Adrenal gland (tissue), 12 donors: ENCODE measurements around the gene MMP20. TPM values are rescaled to one million over a fixed set of nuclear protein-coding genes. Genes with fewer than 3 reads are reported as not detected.

ENCODE experiments used
- DNase-seq, 7 donors: peaks; one replicate each; pipeline ENCODE4 v3.0.0-alpha.2; 2019 to 2020
- H3K27ac ChIP-seq, 5 donors: fragments of 200-600 bp; sonication (generic) in 4 of 5; 1 replicate in 3 of 5; 2 replicates in 2 of 5; pipeline versions ENCODE4 v1.5.1 to v1.8.0; 2016 to 2020; ENCODE audit warnings: mild to moderate bottlenecking in 1 of 5
- H3K27me3 ChIP-seq: fragments of 200-600 bp; 2 replicates; pipeline ENCODE4 v1.8.0; 2021
- H3K36me3 ChIP-seq, 2 donors: fragments of 200-600 bp; replicated peaks in 1 of 2; 1 replicate in 1 of 2; 2 replicates in 1 of 2; pipeline versions ENCODE4 v1.5.1 to v1.8.0; 2018 to 2022
- H3K4me1 ChIP-seq, 2 donors: fragments of 200-600 bp; replicated peaks in 1 of 2; 1 replicate in 1 of 2; 2 replicates in 1 of 2; pipeline versions ENCODE4 v1.5.1 to v1.8.0; 2018 to 2021
- H3K4me3 ChIP-seq, 4 donors: fragments of 200-600 bp; sonication (generic) in 3 of 4; one replicate each; pipeline ENCODE4 v1.5.1; 2016 to 2018
- H3K9me3 ChIP-seq, 3 donors: fragments of 200-600 bp; sonication (generic) in 1 of 3; replicated peaks in 1 of 3; 1 replicate in 2 of 3; 2 replicates in 1 of 3; pipeline versions ENCODE4 v1.5.1 to v1.8.0; 2016 to 2021
- CTCF ChIP-seq, 6 experiments: fragments of 450-650 bp in 4 of 6; fragments of 200-600 bp in 2 of 6; sonication (generic) in 1 of 6; IDR thresholded peaks; 1 replicate in 5 of 6; 2 replicates in 1 of 6; pipeline versions ENCODE4 v1.5.1 to v1.8.0; 2016 to 2021; ENCODE audit warnings: antibody characterized with exemption in 6 of 6, mild to moderate bottlenecking in 2 of 6, moderate library complexity in 1 of 6
- POLR2A ChIP-seq, 2 donors: fragments of 450-650 bp; IDR thresholded peaks; one replicate each; pipeline ENCODE4 v1.6.1; 2017; ENCODE audit warnings: antibody characterized with exemption in 2 of 2, mild to moderate bottlenecking in 2 of 2, moderate library complexity in 1 of 2
- WGBS, 4 donors: extraction: QIAGEN DNeasy Blood & Tissue Kit in 2 of 4; methylation state at CpG; one replicate each; pipeline versions ENCODE4 v1.1.5 to v1.1.7; 2013 to 2017; 5-methylcytosine and 5-hydroxymethylcytosine counted together
- intact Hi-C, 2 donors: fragments of 100-400 bp; cut with DNase I; formaldehyde crosslinking; loops; one replicate each; pipeline versions ENCODE4 v1.14.1 to v1.15.0; 2022 to 2023
- polyA plus RNA-seq, 3 donors: library from polyadenylated mRNA; stranded (reverse); fragments of 200-250 nt in 2 of 3; fragments of 350-450 nt in 1 of 3; fragmentation: Illumina TruSeq in 1 of 3; extraction: RNeasy Lipid Tissue Mini Kit (QIAGEN cat#74804) in 1 of 3; gene quantifications; one replicate each; pipeline ENCODE4 v1.2.3, GENCODE V29; 2013 to 2014
- total RNA-seq, 9 donors: library from RNA; depleted of rRNA in 4 of 9; stranded (reverse); fragments of >200 nt in 4 of 9; fragments of 120-200 nt in 1 of 9; fragmentation: NEBNext Ultra II Directional in 1 of 9; extraction: Animal tissue kit (Norgen Biotek cat#: 25700) in 1 of 9; gene quantifications; one replicate each; pipeline versions ENCODE4 v1.1.0 to v1.2.4, GENCODE V29; 2013 to 2023
- donor health status: healthy with polysubstance abuse.
- donor health status: Bipolar disorder and iron deficiency.
- donor health status: DM: yes; HTN: yes; CAD: no.
- donor health status: DM: no; HTN: no; CAD: no.
- donor health status: DM: no; HTN: no; CAD: no.
- donor health status: DM: yes; HTN: yes; CAD: no.

Gene MMP20
- total and polyA plus RNA-seq, 12 donors = not detected

GRCh38 chr11:102577723-102578122 lies 47.4 kb downstream of the MMP20 start:
- no peak for TF ChIP-seq CTCF (IDR thresholded peaks at IDR 0.05)
- no peak for TF ChIP-seq POLR2A (IDR thresholded peaks at IDR 0.05)
- H3K4me3 ChIP-seq = no peak overlapping the region
- no peaks in the 10 kb centered on the region for H3K36me3 ChIP-seq
- DNase-seq = no peak
- 77 to 84% (median 81%) methylated on average over 2 of the region's 2 CpGs for WGBS, 4 donors
- H3K9me3 ChIP-seq = no peaks in the 10 kb centered on the region
- H3K27ac ChIP-seq = no peak overlapping the region
- H3K4me1 ChIP-seq = no peaks in the 10 kb centered on the region
- intact Hi-C loops = no loop called here
- no peaks in the 10 kb centered on the region for H3K27me3 ChIP-seq

- Histone ChIP-seq H3K27me3 (no peaks in the 10 kb centered on the region), H3K4me1 (no peaks in the 10 kb centered on the region), H3K4me3 (no peak overlapping the region), H3K36me3 (no peaks in the 10 kb centered on the region), H3K9me3 (no peaks in the 10 kb centered on the region), H3K27ac (no peak overlapping the region)
- intact Hi-C loops = no loop called here
- no peak for TF ChIP-seq POLR2A (IDR thresholded peaks at IDR 0.05)
- no peak for TF ChIP-seq CTCF (IDR thresholded peaks at IDR 0.05)
- no peak for DNase-seq
Observed at GRCh38 chr11:102577182-102577581, 48.0 kb downstream of the MMP20 start.

GRCh38 chr11:102576350-102576749 lies 48.8 kb downstream of the MMP20 start:
- DNase-seq = no peak
- intact Hi-C loops = no loop called here
- Histone ChIP-seq H3K4me1 (no peaks in the 10 kb centered on the region), H3K4me3 (no peak overlapping the region), H3K27ac (no peak overlapping the region), H3K9me3 (no peaks in the 10 kb centered on the region), H3K36me3 (no peaks in the 10 kb centered on the region), H3K27me3 (no peaks in the 10 kb centered on the region)
- TF ChIP-seq CTCF (IDR thresholded peaks at IDR 0.05) (no peak), POLR2A (IDR thresholded peaks at IDR 0.05) (no peak)
- WGBS, 4 donors = 68 to 81% (median 70%) methylated on average over 3 of the region's 3 CpGs

- no peak for DNase-seq
- no peaks in the 10 kb centered on the region for H3K4me1 ChIP-seq
- no peak overlapping the region for H3K4me3 ChIP-seq
- no peaks in the 10 kb centered on the region for H3K36me3 ChIP-seq
- TF ChIP-seq CTCF (IDR thresholded peaks at IDR 0.05) (no peak), POLR2A (IDR thresholded peaks at IDR 0.05) (no peak)
- intact Hi-C loops = no loop called here
- no peaks in the 10 kb centered on the region for H3K27me3 ChIP-seq
- H3K27ac ChIP-seq = no peak overlapping the region
- no peaks in the 10 kb centered on the region for H3K9me3 ChIP-seq
- 71 to 91% (median 83%) methylated on average over 2 of the region's 2 CpGs for WGBS, 4 donors
Observed at GRCh38 chr11:102575012-102575411, 50.1 kb downstream of the MMP20 start.
